Tibial nerve (tissue), 4 donors: ENCODE data around the gene ERLEC1. TPM values are rescaled to one million over a fixed set of nuclear protein-coding genes. Genes with fewer than 3 reads are reported as not detected.
"Not testable (repeated sequence)": the region's sequence is repeated elsewhere in the genome, so short reads cannot be mapped to it uniquely, and the experiment has no call there.

ENCODE experiments used
- DNase-seq, 2 donors: peaks; one replicate each; pipeline ENCODE4 v3.0.0-alpha.2; 2019; ENCODE audit warnings: low spot score in 2 of 2
- H3K27ac ChIP-seq, 4 donors: fragments of 200-600 bp; sonication (generic) in 3 of 4; one replicate each; pipeline ENCODE4 v1.5.1; 2017 to 2019; ENCODE audit warnings: mild to moderate bottlenecking in 1 of 4
- H3K27me3 ChIP-seq, 2 donors: fragments of 200-600 bp; sonication (generic) in 1 of 2; one replicate each; pipeline versions ENCODE4 v1.5.1 to v1.6.0; 2017 to 2019
- H3K36me3 ChIP-seq, 3 donors: fragments of 200-600 bp; sonication (generic); one replicate each; pipeline ENCODE4 v1.5.1; 2018 to 2019
- H3K4me1 ChIP-seq, 4 donors: fragments of 200-600 bp; sonication (generic) in 3 of 4; one replicate each; pipeline ENCODE4 v1.5.1; 2017 to 2019
- H3K4me3 ChIP-seq, 4 donors: fragments of 200-600 bp; sonication (generic) in 3 of 4; one replicate each; pipeline ENCODE4 v1.5.1; 2017 to 2019; ENCODE audit warnings: mild to moderate bottlenecking in 1 of 4, moderate library complexity in 1 of 4
- H3K9me3 ChIP-seq, 4 donors: fragments of 200-600 bp; sonication (generic) in 3 of 4; one replicate each; pipeline ENCODE4 v1.5.1; 2017 to 2019
- CTCF ChIP-seq, 5 experiments: fragments of 200-600 bp in 3 of 5; fragments of 450-650 bp in 2 of 5; sonication (generic) in 3 of 5; IDR thresholded peaks; one replicate each; pipeline ENCODE4 v1.5.1; 2016 to 2019; ENCODE audit warnings: antibody characterized with exemption in 5 of 5, mild to moderate bottlenecking in 3 of 5, moderate library complexity in 2 of 5
- EP300 ChIP-seq, 2 donors: sonication (generic); formaldehyde crosslinking; IDR thresholded peaks; one replicate each; pipeline ENCODE4 v1.6.1; 2017; ENCODE audit warnings: antibody characterized with exemption in 2 of 2, mild to moderate bottlenecking in 1 of 2
- POLR2A ChIP-seq, 2 donors: fragments of 450-650 bp; IDR thresholded peaks; one replicate each; pipeline ENCODE4 v1.6.1; 2017; ENCODE audit warnings: antibody characterized with exemption in 2 of 2, mild to moderate bottlenecking in 2 of 2, moderate library complexity in 2 of 2
- WGBS, 2 donors: methylation state at CpG; one replicate each; pipeline ENCODE4 v1.1.5; 2018; 5-methylcytosine and 5-hydroxymethylcytosine counted together
- total RNA-seq, 4 donors: library from RNA; depleted of rRNA; stranded (reverse); fragments of >200 nt; gene quantifications; one replicate each; pipeline ENCODE4 v1.1.0, GENCODE V29; 2016

Gene ERLEC1
- total RNA-seq, 4 donors from 2014 or later: 90.8 to 102 (median 97.2) TPM

- Histone ChIP-seq H3K36me3 (peaks cover 0 to 35% (median 0%) of the 10 kb centered on the region in 3 donors), H3K27me3 (no peaks in the 10 kb centered on the region), H3K27ac (no peak overlapping the region), H3K4me1 (no peaks in the 10 kb centered on the region), H3K4me3 (no peak overlapping the region), H3K9me3 (no peaks in the 10 kb centered on the region)
- TF ChIP-seq EP300 (IDR thresholded peaks at IDR 0.05) (no peak), POLR2A (IDR thresholded peaks at IDR 0.05) (no peak), CTCF (IDR thresholded peaks at IDR 0.05) (no peak)
- DNase-seq: no peak
- WGBS, 2 donors: 96 to 98% methylated on average over 14 to 15 of the region's 15 CpGs
Observed at GRCh38 chr2:53756644-53757043, 30.2 kb upstream of the ERLEC1 start.

GRCh38 chr2:53757206-53757605 is 29.6 kb upstream of the ERLEC1 start:
- not testable (repeated sequence) for H3K4me1 ChIP-seq, H3K9me3 ChIP-seq, H3K27ac ChIP-seq, H3K27me3 ChIP-seq, DNase-seq, H3K4me3 ChIP-seq
- WGBS, 2 donors: 98% methylated on average over 14 of the region's 14 CpGs
- peaks cover 0 to 36% (median 0%) of the 10 kb centered on the region in 3 donors for H3K36me3 ChIP-seq

- no peak for TF ChIP-seq CTCF (IDR thresholded peaks at IDR 0.05)
- no peak for TF ChIP-seq EP300 (IDR thresholded peaks at IDR 0.05)
- Histone ChIP-seq H3K4me1 (peaks cover 0 to 24% (median 7%) of the 10 kb centered on the region in 4 donors), H3K4me3 (no peak overlapping the region), H3K9me3 (no peaks in the 10 kb centered on the region), H3K27ac (no peak overlapping the region), H3K27me3 (no peaks in the 10 kb centered on the region), H3K36me3 (peaks cover 0 to 14% (median 0%) of the 10 kb centered on the region in 3 donors)
- 94 to 100% methylated on average over 1 of the region's 1 CpG for WGBS, 2 donors
- no peak for DNase-seq
Observed at GRCh38 chr2:53765767-53766166, 21.1 kb upstream of the ERLEC1 start.

GRCh38 chr2:53767405-53768241 is 19.2 kb upstream of the ERLEC1 start, which contains the start of gene CHAC2:
Gene CHAC2 (plus strand): TSS chr2:53767804. CDS start chr2:53767887, 83 bp downstream.
- Histone ChIP-seq H3K4me3 (peak within 1 kb of the TSS; percentile 63 to 84 (median 76)), H3K27ac (peak within 1 kb of the TSS; percentile 43 to 81 (median 78)), H3K4me1 (peaks cover 0 to 24% (median 7%) of the 10 kb centered on the region in 4 donors), H3K9me3 (no peaks in the 10 kb centered on the region), H3K36me3 (peaks cover 0 to 9% (median 0%) of the 10 kb centered on the region in 3 donors), H3K27me3 (no peaks in the 10 kb centered on the region)
- TF ChIP-seq POLR2A (IDR thresholded peaks at IDR 0.05) (peak in 1 of 2 donors; percentile 26), CTCF (IDR thresholded peaks at IDR 0.05) (peak; percentile 32 to 74 (median 46)), EP300 (IDR thresholded peaks at IDR 0.05) (peak in 1 of 2 donors; percentile 58)
- WGBS, 2 donors: 0% methylated on average over 40 to 45 of the region's 46 CpGs
- peak; percentile 65 to 66 for DNase-seq

- H3K9me3 ChIP-seq: no peaks in the 10 kb centered on the region
- H3K4me3 ChIP-seq: peak overlapping the region; percentile 63 to 84 (median 76)
- peak overlapping the region in 3 of 4 donors; percentile 74 to 81 (median 81) for H3K27ac ChIP-seq
- H3K4me1 ChIP-seq: peaks cover 0 to 24% (median 7%) of the 10 kb centered on the region in 4 donors
- WGBS, 2 donors: 1 to 3% methylated on average over 12 of the region's 12 CpGs
- DNase-seq: no peak
- TF ChIP-seq CTCF (IDR thresholded peaks at IDR 0.05): no peak
- no peak for TF ChIP-seq POLR2A (IDR thresholded peaks at IDR 0.05)
- no peak for TF ChIP-seq EP300 (IDR thresholded peaks at IDR 0.05)
- peaks cover 0 to 4% (median 0%) of the 10 kb centered on the region in 3 donors for H3K36me3 ChIP-seq
- H3K27me3 ChIP-seq: no peaks in the 10 kb centered on the region
Observed at GRCh38 chr2:53768242-53768542, 18.7 kb upstream of the ERLEC1 start.
